Effector memory CD4-positive, alpha-beta T cell (primary cell): Measurements from ENCODE around the gene TCL1B.
"Not testable (repeated sequence)": the region's sequence is repeated elsewhere in the genome, so short reads cannot be mapped to it uniquely, and the experiment has no call there.

ENCODE experiments used
- DNase-seq, 3 donors: peaks; one replicate each; pipeline ENCODE4 v3.0.0-alpha.2; 2020
- H3K27ac ChIP-seq: 2 replicates; pipeline ENCODE4 v1.7.0; 2013; ENCODE audit warnings: mild to moderate bottlenecking, low read length, moderate library complexity; ENCODE audit not compliant: insufficient read depth, poor library complexity, severe bottlenecking
- H3K27me3 ChIP-seq: replicated peaks from 2 replicates; pipeline ENCODE4 v1.7.0; 2013; ENCODE audit warnings: mild to moderate bottlenecking, low read length; ENCODE audit not compliant: insufficient read depth, control insufficient read depth, poor library complexity, severe bottlenecking
- H3K36me3 ChIP-seq: 2 replicates; pipeline ENCODE4 v1.7.0; 2013; ENCODE audit warnings: mild to moderate bottlenecking, low read length, moderate library complexity; ENCODE audit not compliant: control insufficient read depth, insufficient read depth
- H3K4me1 ChIP-seq: 2 replicates; pipeline ENCODE4 v1.7.0; 2013; ENCODE audit warnings: low read length, mild to moderate bottlenecking; ENCODE audit not compliant: control insufficient read depth, insufficient read depth, poor library complexity, severe bottlenecking
- H3K4me3 ChIP-seq: 2 replicates; pipeline ENCODE4 v1.7.0; 2013; ENCODE audit warnings: low read length, low read depth, mild to moderate bottlenecking; ENCODE audit not compliant: insufficient read depth, poor library complexity, severe bottlenecking
- H3K9me3 ChIP-seq: 2 replicates; pipeline ENCODE4 v1.7.0; 2013; ENCODE audit warnings: mild to moderate bottlenecking, low read length, moderate library complexity; ENCODE audit not compliant: control insufficient read depth

The TCL1B gene

GRCh38 chr14:95713596-95714371 lies 27.6 kb downstream of the TCL1B start, which contains the start of gene TCL1A:
TCL1A (minus strand) TSS chr14:95714125; CDS start chr14:95714066, 59 bp downstream.
- no peaks in the 10 kb centered on the region for H3K27me3 ChIP-seq
- DNase-seq = no peak
- no peaks in the 10 kb centered on the region for H3K36me3 ChIP-seq
- H3K4me3 ChIP-seq = no peak within 1 kb of the TSS
- H3K9me3 ChIP-seq = no peaks in the 10 kb centered on the region
- H3K27ac ChIP-seq = no peak within 1 kb of the TSS
- no peaks in the 10 kb centered on the region for H3K4me1 ChIP-seq

- H3K27me3 ChIP-seq = no peaks in the 10 kb centered on the region
- no peak overlapping the region for H3K4me3 ChIP-seq
- H3K36me3 ChIP-seq = no peaks in the 10 kb centered on the region
- no peak for DNase-seq
- H3K27ac ChIP-seq = no peak overlapping the region
- peaks cover 4% of the 10 kb centered on the region for H3K9me3 ChIP-seq
- no peaks in the 10 kb centered on the region for H3K4me1 ChIP-seq
These were observed 36.4 kb downstream of the TCL1B start for GRCh38 chr14:95722525-95723190.

- Histone ChIP-seq H3K9me3 (peaks cover 4% of the 10 kb centered on the region), H3K27ac (no peak overlapping the region), H3K36me3 (no peaks in the 10 kb centered on the region), H3K4me1 (no peaks in the 10 kb centered on the region), H3K27me3 (no peaks in the 10 kb centered on the region), H3K4me3 (no peak overlapping the region)
- DNase-seq = no peak
These were observed 39.6 kb downstream of the TCL1B start for GRCh38 chr14:95725685-95726336.

GRCh38 chr14:95727056-95727700 lies 41.0 kb downstream of the TCL1B start:
- Histone ChIP-seq H3K36me3 (no peaks in the 10 kb centered on the region), H3K4me1 (no peaks in the 10 kb centered on the region), H3K4me3 (no peak overlapping the region), H3K27ac (no peak overlapping the region), H3K9me3 (peaks cover 4% of the 10 kb centered on the region), H3K27me3 (no peaks in the 10 kb centered on the region)
- DNase-seq = no peak

- H3K36me3 ChIP-seq, H3K4me1 ChIP-seq, H3K27me3 ChIP-seq, H3K4me3 ChIP-seq, H3K27ac ChIP-seq, DNase-seq, H3K9me3 ChIP-seq: not testable (repeated sequence)
These were observed 43.3 kb downstream of the TCL1B start for GRCh38 chr14:95729402-95730028.

GRCh38 chr14:95730126-95730525 lies 43.9 kb downstream of the TCL1B start:
- DNase-seq = no peak
- Histone ChIP-seq H3K36me3 (no peaks in the 10 kb centered on the region), H3K4me1 (no peaks in the 10 kb centered on the region)

GRCh38 chr14:95733212-95733611 lies 47.0 kb downstream of the TCL1B start:
- DNase-seq = no peak
- H3K27ac ChIP-seq = no peak overlapping the region

More at GRCh38 chr14:95730126-95730525, 43.9 kb downstream of the TCL1B start:
- Histone ChIP-seq H3K27me3 (no peaks in the 10 kb centered on the region), H3K4me3 (no peak overlapping the region), H3K27ac (no peak overlapping the region), H3K9me3 (no peaks in the 10 kb centered on the region)

GRCh38 chr14:95739356-95739755 lies 53.1 kb downstream of the TCL1B start:
- DNase-seq = no peak
- no peak overlapping the region for H3K4me3 ChIP-seq
- no peaks in the 10 kb centered on the region for H3K9me3 ChIP-seq
- no peaks in the 10 kb centered on the region for H3K36me3 ChIP-seq
- no peak overlapping the region for H3K27ac ChIP-seq
- no peaks in the 10 kb centered on the region for H3K4me1 ChIP-seq
- H3K27me3 ChIP-seq = no peaks in the 10 kb centered on the region

More at GRCh38 chr14:95733212-95733611, 47.0 kb downstream of the TCL1B start:
- Histone ChIP-seq H3K27me3 (no peaks in the 10 kb centered on the region), H3K4me1 (no peaks in the 10 kb centered on the region), H3K36me3 (no peaks in the 10 kb centered on the region), H3K9me3 (no peaks in the 10 kb centered on the region), H3K4me3 (no peak overlapping the region)

- no peak overlapping the region for H3K4me3 ChIP-seq
- no peak overlapping the region for H3K27ac ChIP-seq
- no peaks in the 10 kb centered on the region for H3K36me3 ChIP-seq
- H3K9me3 ChIP-seq = no peaks in the 10 kb centered on the region
- H3K27me3 ChIP-seq = no peaks in the 10 kb centered on the region
- H3K4me1 ChIP-seq = no peaks in the 10 kb centered on the region
- no peak for DNase-seq
These were observed 54.8 kb downstream of the TCL1B start for GRCh38 chr14:95741038-95741490.
